Activated naive CD4-positive, alpha-beta T cell treated with anti-CD3 and anti-CD28 coated beads, Interleukin-2, amount 50 U/mL, for 16 hours (primary cell): ENCODE results near the gene TRIM42.

Source experiments
- DNase-seq: peaks from one replicate; pipeline ENCODE4 v3.0.0-alpha.2; 2020

Gene TRIM42

GRCh38 chr3:140711390-140712035 is 33.6 kb downstream of the TRIM42 start:
- DNase-seq: no peak

GRCh38 chr3:140712301-140712700 is 34.4 kb downstream of the TRIM42 start:
- DNase-seq: no peak

GRCh38 chr3:140715035-140715434 is 37.2 kb downstream of the TRIM42 start:
- DNase-seq: no peak

- DNase-seq: no peak
Observed at GRCh38 chr3:140717921-140718320, 40.1 kb downstream of the TRIM42 start.

- DNase-seq: no peak
Observed at GRCh38 chr3:140719841-140720614, 42.2 kb downstream of the TRIM42 start.

- no peak for DNase-seq
Observed at GRCh38 chr3:140723576-140723975, 45.7 kb downstream of the TRIM42 start.

GRCh38 chr3:140724856-140725812 is 47.3 kb downstream of the TRIM42 start:
- no peak for DNase-seq

- no peak for DNase-seq
Observed at GRCh38 chr3:140726066-140726465, 48.2 kb downstream of the TRIM42 start.

- no peak for DNase-seq
Observed at GRCh38 chr3:140727886-140728285, 50.0 kb downstream of the TRIM42 start.

- DNase-seq: no peak
Observed at GRCh38 chr3:140731440-140732119, 53.7 kb downstream of the TRIM42 start.

GRCh38 chr3:140733623-140734022 is 55.8 kb downstream of the TRIM42 start:
- DNase-seq: no peak

GRCh38 chr3:140736863-140737460 is 59.1 kb downstream of the TRIM42 start:
- no peak for DNase-seq

GRCh38 chr3:140742116-140742515 is 64.3 kb downstream of the TRIM42 start:
- no peak for DNase-seq

GRCh38 chr3:140748171-140748570 is 70.3 kb downstream of the TRIM42 start:
- no peak for DNase-seq

GRCh38 chr3:140748903-140749302 is 71.0 kb downstream of the TRIM42 start:
- DNase-seq: no peak
